ENCODE data around the gene ZNF473. TPM values are rescaled to one million over a fixed set of nuclear protein-coding genes. Genes with fewer than 3 reads are reported as not detected.

The ZNF473 gene
- total RNA-seq, 1 donor from 2014 or later, result 12.4 TPM

DNA sequence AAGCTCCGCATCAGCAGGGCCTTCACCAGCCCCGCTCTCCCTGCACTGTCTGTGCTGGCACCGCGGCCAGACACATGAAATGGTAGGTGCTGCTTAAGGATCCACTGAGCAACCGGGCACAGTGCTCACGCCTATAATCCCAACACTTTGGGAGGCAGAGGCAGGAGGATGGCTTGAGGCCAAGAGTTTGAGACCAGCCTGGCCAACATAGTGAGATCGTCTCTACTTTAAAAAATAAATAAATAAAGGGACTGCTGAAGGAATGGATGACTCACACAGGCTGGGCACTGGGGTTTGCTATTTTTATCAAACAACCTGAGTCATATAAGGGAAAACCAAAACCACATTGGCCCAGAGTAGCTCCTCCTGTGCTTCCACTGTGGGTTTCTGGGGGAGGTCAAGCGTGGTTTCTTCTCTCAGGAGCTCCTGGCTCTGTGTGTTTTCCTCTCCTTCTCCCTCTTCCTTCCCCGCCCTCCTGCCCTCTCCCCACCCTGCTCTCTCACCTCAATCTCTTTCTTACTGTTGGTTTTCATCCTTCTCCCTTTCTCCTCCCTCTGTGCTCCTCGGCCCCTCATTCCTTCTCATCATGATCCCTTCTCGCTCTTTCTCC, 21.9 kb upstream of the ZNF473 start:
- Mint-ChIP-seq H3K36me3 (peaks cover 30% of the 10 kb centered on the region), H3K9me3 (no peaks in the 10 kb centered on the region), H3K27me3 (ENCODE audit: low read depth) (no peaks in the 10 kb centered on the region), H3K27ac (no peak overlapping the region), H3K4me1 (no peaks in the 10 kb centered on the region), H3K4me3 (no peak overlapping the region)
- no peak for DNase-seq (ENCODE audit: low spot score in 2 of 2, unreplicated experiment in 2 of 2)
- TF ChIP-seq CTCF (IDR thresholded peaks at IDR 0.05; ENCODE audit: unreplicated experiment), result no peak

GRCh38 chr19:50005428-50005827, 20.4 kb upstream of the ZNF473 start:
- Mint-ChIP-seq H3K4me1 (no peaks in the 10 kb centered on the region), H3K4me3 (no peak overlapping the region), H3K27ac (no peak overlapping the region), H3K36me3 (peaks cover 21% of the 10 kb centered on the region), H3K27me3 (ENCODE audit: low read depth) (no peaks in the 10 kb centered on the region), H3K9me3 (no peaks in the 10 kb centered on the region)
- TF ChIP-seq CTCF (IDR thresholded peaks at IDR 0.05; ENCODE audit: unreplicated experiment), result no peak
- no peak for DNase-seq (ENCODE audit: low spot score in 2 of 2, unreplicated experiment in 2 of 2)

GRCh38 chr19:50007170-50007569, 18.6 kb upstream of the ZNF473 start:
- H3K27me3 Mint-ChIP-seq (ENCODE audit: low read depth), result no peaks in the 10 kb centered on the region
- no peak overlapping the region for H3K4me3 Mint-ChIP-seq
- H3K27ac Mint-ChIP-seq, result no peak overlapping the region
- peaks cover 18% of the 10 kb centered on the region for H3K36me3 Mint-ChIP-seq
- no peaks in the 10 kb centered on the region for H3K4me1 Mint-ChIP-seq
- no peaks in the 10 kb centered on the region for H3K9me3 Mint-ChIP-seq
- no peak for TF ChIP-seq CTCF (IDR thresholded peaks at IDR 0.05; ENCODE audit: unreplicated experiment)
- no peak for DNase-seq (ENCODE audit: low spot score in 2 of 2, unreplicated experiment in 2 of 2)

GRCh38 chr19:50007947-50008346, 17.9 kb upstream of the ZNF473 start:
- no peak overlapping the region for H3K4me3 Mint-ChIP-seq
- H3K27ac Mint-ChIP-seq, result no peak overlapping the region
- TF ChIP-seq CTCF (IDR thresholded peaks at IDR 0.05; ENCODE audit: unreplicated experiment), result no peak
- no peak for DNase-seq (ENCODE audit: low spot score in 2 of 2, unreplicated experiment in 2 of 2)
- peaks cover 20% of the 10 kb centered on the region for H3K36me3 Mint-ChIP-seq
- no peaks in the 10 kb centered on the region for H3K27me3 Mint-ChIP-seq (ENCODE audit: low read depth)
- no peaks in the 10 kb centered on the region for H3K4me1 Mint-ChIP-seq
- no peaks in the 10 kb centered on the region for H3K9me3 Mint-ChIP-seq

DNA sequence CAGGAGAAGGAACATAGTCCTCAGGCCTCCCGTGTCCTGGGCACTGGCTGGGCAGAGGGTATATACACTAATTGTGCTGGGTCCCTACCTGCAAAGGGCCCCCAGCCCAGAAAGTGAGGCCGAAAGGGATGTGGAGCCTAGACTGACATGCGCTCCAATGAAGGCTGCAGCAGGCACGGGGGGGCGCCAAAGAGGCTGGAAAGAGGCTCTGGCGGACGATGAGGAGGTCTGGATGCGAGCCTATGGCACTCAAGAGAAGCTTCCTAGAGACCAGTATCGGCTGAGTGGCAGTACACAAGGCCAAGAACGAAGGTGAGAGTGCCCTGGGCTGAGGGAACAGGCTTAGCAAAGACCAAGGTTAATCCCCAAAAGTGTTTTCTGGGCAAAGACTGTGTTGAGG, 17.3 kb upstream of the ZNF473 start:
- Mint-ChIP-seq H3K9me3 (no peaks in the 10 kb centered on the region), H3K27me3 (ENCODE audit: low read depth) (no peaks in the 10 kb centered on the region), H3K4me3 (no peak overlapping the region), H3K27ac (no peak overlapping the region), H3K4me1 (no peaks in the 10 kb centered on the region), H3K36me3 (peaks cover 25% of the 10 kb centered on the region)
- TF ChIP-seq CTCF (IDR thresholded peaks at IDR 0.05; ENCODE audit: unreplicated experiment), result no peak
- no peak for DNase-seq (ENCODE audit: low spot score in 2 of 2, unreplicated experiment in 2 of 2)
